Measurements from ENCODE around the gene ZNF543.

ZNF543 gene

GRCh38 chr19:57377498-57378146, 57.4 kb downstream of the ZNF543 start:
- in situ Hi-C loops (cut with HindIII; ENCODE audit: low sequenced_read_pairs): no loop called here

Data from endothelial cell of hepatic sinusoid (primary cell).